ENCODE results near the gene ITSN1.

DNA sequence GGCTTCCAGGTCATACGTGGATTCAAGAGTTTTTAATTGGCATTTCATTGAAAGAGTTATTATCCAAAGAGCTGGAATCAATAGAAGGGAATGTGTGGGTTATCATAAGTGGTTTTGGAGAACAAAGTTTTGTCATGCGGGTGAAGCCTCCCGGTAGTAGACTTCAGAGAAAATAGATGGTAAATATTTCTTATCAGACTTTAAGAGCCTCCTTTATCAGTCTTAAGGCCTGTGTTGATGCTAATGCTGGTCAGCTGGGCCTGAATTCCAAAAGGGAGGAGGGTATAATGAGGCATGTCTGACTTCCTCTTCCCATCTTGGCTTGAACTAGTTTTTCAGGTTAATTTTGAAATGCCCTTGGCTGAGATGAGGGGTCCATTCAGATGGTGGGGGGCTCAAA, 89.7 kb downstream of the ITSN1 start:
- TF ChIP-seq POLR2AphosphoS5 (IDR thresholded peaks at IDR 0.05): no peak
- no peak for TF ChIP-seq EP300 (IDR thresholded peaks at IDR 0.05)
- TF ChIP-seq, protein P1, sequence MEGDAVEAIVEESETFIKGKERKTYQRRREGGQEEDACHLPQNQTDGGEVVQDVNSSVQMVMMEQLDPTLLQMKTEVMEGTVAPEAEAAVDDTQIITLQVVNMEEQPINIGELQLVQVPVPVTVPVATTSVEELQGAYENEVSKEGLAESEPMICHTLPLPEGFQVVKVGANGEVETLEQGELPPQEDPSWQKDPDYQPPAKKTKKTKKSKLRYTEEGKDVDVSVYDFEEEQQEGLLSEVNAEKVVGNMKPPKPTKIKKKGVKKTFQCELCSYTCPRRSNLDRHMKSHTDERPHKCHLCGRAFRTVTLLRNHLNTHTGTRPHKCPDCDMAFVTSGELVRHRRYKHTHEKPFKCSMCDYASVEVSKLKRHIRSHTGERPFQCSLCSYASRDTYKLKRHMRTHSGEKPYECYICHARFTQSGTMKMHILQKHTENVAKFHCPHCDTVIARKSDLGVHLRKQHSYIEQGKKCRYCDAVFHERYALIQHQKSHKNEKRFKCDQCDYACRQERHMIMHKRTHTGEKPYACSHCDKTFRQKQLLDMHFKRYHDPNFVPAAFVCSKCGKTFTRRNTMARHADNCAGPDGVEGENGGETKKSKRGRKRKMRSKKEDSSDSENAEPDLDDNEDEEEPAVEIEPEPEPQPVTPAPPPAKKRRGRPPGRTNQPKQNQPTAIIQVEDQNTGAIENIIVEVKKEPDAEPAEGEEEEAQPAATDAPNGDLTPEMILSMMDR (IDR thresholded peaks at IDR 0.05): no peak
